ENCODE measurements around the gene STARD7. TPM values are rescaled to one million over a fixed set of nuclear protein-coding genes. Genes with fewer than 3 reads are reported as not detected.
"Not testable (repeated sequence)": the region's sequence is repeated elsewhere in the genome, so short reads cannot be mapped to it uniquely, and the experiment has no call there.

STARD7 gene
- total RNA-seq, 1 donor from 2014 or later: 238 TPM

DNA sequence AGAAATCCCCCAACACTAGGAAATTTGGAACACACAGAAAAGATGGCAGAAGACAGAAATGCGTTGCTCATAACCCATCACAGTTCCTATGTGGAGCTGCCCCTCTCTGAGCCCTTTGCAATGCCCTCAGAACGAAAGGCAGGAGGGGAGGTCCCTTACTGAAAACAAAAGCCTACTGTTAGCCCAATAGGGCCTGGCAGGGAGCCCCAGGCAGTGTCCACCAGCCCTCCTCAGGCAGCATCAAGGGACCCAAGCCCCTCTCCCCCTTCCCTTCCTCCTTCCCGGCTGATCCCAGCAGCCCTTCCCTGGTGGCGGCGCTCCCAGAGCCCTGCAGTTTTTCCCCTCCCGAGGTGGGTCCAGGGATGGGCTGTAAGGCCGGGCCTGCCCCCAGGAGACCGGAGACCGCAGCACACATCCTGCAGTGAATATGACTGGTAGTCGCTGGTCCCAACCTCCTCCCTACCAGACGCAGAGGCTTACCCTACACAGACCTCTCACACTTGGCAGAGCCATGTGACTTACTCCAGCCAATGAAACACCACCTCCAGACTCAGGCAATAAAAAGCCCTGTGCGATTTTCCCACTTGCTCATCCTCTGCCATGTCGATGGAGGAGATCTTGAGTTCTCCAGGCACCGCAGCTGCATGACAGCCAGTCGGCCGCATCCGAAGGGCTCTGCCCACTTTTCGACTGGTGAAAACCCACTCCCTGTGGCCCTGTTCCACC is 44.0 kb downstream of the STARD7 start:
- DNase-seq (ENCODE audit: low read depth in 2 of 2): no peak

DNA sequence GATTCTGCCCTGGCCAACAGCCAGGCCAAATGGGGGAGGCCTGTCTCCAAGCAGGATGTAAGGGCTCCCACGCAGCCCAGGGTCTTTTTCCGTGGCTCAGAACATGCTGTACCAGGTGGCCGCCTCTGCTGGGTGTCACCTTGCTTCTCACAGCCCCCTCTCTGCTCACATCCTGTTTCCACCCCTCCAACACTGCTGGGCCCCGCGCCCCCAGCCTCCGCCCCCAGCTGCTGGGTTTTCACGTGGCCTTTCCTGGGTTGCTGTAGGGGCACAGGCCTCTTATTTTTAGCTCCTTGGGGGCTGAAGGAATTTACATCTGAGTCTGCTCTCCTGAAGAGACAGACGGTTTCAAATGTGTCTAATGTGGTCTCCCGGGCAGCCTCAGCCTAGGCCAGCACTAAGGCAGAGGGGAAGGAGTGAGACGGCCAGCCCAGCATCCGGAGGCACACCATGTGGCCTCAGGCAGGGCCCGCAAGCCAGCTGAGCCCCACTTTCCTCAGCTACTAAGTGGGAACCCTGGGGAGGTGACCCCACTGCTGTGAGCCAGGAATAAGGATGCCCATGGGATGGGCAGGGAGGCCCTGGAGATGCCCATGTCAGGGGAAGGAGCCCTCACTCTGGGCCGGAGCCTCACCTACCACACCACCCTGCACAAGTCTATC is 44.7 kb downstream of the STARD7 start:
- DNase-seq (ENCODE audit: low read depth in 2 of 2): no peak

DNA sequence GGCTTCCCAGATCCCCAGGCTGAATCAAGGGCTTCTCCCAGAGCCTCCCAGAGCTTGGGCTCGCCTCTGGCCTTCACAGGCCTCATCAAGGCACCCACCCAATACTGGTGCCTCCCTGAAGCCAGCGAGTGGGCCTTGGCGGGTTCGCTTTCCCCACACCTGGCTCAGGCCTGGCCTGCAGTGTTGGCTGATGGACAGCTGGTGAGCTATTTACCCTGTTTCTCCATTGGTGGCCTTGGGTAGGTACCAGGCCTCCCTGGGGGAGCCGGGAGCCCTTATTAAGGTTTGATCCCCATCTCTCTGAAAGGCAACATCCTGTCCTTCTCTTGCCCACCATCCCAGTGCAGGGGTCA is 45.2 kb downstream of the STARD7 start:
- DNase-seq (ENCODE audit: low read depth in 2 of 2): no peak

DNA sequence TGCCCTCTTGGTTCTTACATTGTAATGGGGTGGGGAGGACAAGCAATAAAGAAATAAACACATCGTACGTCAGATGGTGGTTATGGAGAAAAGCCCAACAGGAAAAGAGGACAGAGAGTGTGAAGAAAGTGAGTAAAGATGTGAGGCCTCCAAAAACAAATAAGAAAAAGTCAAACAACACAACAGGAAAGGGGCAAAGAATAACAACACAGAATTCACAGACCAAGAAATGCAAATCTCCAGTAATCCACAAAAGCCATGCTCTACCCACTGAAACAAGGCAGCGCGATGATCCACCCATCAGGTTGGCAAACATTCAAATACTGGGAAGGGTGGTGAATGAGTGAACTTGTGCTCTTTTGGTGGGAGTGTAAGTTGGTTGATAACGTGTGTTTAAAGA is 46.7 kb downstream of the STARD7 start:
- no peak for DNase-seq (ENCODE audit: low read depth in 2 of 2)

DNA sequence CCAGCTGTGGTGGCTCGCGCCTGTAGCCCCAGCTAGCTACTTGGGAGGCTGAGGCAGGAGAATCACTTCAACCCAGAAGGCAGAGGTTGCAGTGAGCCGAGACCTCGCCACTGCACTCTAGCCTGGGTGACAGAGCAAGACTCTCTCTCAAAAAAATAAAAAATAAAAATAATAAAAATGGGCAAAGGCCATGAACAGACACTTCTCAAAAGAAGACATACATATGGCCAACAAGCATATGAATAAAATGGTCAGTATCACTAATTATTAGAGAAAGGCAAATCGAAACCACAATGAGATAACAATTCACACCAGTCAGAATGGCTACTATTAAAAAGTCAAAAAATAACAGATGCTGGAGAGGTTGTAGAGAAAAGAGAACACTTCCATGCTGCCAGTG is 48.3 kb downstream of the STARD7 start:
- not testable (repeated sequence) for DNase-seq (ENCODE audit: low read depth in 2 of 2)

DNA sequence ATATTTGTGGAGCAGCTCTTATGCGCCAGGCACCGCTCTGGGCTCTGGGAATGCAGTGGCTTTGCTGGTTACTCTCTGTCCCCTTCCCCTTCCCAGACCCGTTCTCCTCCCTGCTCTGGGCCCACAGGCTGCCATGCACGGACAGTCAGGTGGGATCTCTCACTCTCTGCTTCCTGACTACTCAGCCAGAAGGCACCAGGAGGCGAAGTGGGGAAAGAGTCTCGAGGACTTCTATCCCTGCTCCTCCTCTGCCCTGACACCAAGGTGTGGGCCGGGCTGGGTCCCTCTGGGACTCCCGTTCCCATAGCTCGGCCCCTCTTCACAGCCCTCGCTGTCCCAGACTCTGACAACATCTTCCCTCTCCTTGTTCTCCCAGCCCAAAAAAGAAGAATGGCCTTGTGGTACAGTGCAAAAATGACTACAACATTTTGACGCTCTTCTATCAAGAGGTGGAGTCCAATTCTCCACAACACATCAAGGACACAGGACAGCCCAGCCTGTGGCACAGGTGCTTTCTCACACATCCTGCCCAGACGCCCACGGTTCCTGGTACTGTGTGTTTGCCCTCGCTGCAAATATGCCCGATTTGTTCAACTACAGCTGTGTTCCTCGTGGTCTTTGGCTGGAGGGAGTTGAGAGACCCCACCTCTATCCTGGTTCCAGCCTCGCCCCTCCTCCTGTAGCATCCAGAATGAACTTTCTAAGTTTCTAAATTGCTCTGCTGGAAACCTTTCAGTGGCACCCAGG is 49.4 kb downstream of the STARD7 start:
- DNase-seq (ENCODE audit: low read depth in 2 of 2): no peak

- DNase-seq (ENCODE audit: low read depth in 2 of 2): no peak
Observed at GRCh38 chr2:96158554-96158940, 50.1 kb downstream of the STARD7 start.

DNA sequence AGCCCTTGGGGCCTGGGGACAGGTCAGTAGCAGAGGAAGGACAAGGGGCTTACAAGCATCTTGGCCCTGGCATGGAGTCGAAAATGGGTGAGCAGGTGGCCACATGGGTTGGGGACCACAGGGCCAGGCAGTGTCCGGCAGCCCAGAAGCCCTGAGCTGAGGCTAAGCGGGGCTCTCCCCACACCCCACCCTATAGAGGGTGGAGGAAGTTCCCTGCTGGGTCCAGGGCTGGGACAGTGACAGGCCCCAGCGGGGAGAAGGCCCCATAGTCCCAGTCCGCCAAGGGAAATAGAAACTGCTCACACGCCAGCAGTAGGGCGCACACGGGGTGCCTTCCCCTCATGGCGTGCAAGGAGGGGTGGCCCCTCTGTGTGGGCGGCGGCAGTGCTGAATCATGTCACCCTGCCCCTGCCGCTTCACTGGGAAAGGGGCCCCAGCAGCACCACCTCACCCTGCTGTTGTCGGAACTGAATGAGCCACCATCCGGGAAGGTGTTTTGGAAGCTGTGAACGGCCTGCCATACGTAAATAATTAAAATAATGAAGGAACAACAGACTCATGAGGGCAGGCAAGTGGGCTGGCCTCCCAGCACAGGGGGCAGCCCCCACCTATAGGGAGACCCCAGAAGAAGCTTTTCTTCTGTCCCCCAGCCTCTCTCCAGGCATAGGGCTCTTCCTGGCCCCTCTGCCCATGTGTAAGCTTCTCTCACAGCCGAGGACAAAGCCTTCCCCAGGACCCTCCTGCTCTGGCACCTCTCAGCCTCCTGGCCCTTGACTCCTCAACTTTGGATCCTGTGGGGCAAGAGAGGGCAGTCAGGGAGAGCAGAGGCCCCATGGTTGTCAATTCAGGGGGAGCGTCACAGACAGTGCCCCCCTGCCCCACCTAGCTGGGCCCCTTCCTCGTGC is 50.7 kb downstream of the STARD7 start:
- DNase-seq (ENCODE audit: low read depth in 2 of 2): no peak

DNA sequence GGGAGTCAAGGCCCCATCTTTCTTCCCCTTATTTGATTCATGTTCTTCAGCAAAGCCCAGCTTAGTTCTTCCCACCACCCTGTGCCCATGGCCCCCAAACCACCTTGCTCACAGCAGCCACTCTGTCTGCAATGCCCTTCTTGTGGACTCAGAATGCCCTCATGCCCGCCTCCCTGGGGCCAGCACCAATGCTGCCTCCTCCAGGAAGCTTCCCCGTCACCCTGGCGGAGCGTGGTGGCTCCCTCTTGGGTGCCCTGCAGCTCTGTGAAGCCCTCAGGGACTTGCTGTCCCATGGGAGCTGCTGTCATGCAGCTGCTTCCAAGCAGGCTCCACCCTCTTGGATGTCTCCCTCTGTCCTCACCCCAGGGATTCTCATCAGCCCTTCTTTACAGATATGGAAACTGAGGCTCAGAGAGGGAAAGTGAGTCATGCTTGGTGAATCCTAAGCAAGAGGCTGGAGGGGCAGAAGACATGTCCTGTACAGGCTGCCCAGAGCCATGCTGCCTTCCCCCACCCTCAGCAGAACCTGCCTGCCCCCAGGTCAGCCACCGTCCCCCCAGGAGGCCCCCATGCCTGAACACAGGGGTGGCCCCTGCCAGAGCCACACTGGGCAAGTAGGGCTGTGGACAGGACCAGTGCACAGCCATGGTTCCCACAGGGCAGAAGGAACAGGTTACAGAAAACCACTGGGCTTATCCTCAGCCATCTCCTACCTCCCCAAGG is 51.5 kb downstream of the STARD7 start:
- DNase-seq (ENCODE audit: low read depth in 2 of 2): no peak

- DNase-seq (ENCODE audit: low read depth in 2 of 2): no peak
Observed at GRCh38 chr2:96156011-96156820, 52.4 kb downstream of the STARD7 start.

- no peak for DNase-seq (ENCODE audit: low read depth in 2 of 2)
Observed at GRCh38 chr2:96154506-96155380, 53.9 kb downstream of the STARD7 start.

- no peak for DNase-seq (ENCODE audit: low read depth in 2 of 2)
Observed at GRCh38 chr2:96153991-96154431, 54.6 kb downstream of the STARD7 start.

- DNase-seq (ENCODE audit: low read depth in 2 of 2): no peak
Observed at GRCh38 chr2:96153291-96153713, 55.3 kb downstream of the STARD7 start.

DNA sequence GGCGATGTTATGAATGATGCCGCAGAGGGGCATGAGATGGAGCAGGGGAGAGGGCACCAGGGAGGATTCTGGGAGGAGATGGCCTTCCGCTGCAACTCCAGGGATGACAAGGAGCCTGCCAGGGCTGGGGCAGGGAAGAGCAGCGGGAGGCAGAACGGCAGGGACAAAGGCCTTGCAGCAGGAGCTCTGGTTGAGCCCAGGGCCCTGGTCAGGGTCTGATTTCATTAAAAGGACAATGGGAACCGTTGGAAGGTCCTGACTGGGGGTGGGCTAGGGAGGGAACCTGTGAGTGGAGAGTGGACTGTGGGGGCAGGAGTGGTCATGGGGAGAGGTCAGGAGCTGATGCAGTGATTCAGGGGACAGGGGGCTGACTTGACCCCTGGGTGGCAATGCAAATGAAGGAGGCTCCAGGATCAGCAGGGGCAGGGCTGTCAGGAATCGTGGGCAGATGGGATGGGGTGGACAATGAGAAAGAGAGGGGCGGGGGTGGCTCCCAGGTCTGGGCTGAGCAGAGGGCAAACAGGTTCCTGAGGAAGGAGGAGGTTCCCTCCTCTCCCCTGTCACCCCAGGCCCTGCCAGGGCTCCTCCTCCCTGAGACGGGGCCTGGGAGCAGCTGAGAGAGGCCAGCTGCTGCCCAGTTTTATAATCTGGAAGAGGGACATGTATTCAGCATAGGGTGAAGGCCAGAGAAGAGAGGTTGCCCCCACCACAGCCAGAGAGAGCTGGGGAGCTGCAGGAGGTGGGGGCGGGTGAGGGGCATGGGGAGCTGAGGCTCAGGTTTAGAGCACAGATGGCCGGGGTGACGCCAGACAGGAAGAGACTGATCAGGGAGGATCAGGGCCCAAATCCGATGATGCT is 56.1 kb downstream of the STARD7 start:
- no peak for DNase-seq (ENCODE audit: low read depth in 2 of 2)

DNA sequence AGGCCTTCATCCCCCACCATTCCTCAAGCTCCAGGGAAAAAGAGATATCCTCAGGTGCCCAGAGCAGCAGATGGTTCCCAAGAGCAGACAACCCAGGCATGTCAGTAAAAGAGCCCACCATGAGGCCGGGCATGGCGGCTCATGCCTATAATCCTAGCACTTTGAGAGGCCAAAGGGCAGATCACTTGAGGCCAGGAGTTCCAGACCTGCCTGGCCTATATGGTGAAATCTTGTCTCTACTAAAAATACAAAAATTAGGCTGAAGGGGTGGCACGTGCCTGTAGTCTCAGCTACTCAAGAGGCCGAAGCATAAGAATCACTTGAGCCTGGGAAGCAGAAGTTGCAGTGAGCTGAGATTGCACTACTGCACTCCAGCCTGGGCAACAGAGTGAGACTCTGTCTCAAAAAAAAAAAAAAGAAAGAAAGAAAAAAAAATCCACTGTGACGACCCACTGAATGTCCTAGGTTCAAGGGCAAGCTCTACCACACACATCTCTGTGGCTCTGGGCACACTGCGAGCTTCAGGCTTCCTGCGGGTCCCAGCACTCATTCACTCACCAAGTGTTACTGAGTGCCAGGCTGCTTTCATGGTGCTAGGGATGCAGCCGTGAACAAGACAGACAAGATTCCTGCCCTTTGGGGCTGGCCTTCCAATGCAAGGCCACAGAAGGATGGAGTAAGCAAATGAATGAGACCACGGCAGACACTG is 56.9 kb downstream of the STARD7 start:
- no peak for DNase-seq (ENCODE audit: low read depth in 2 of 2)

DNA sequence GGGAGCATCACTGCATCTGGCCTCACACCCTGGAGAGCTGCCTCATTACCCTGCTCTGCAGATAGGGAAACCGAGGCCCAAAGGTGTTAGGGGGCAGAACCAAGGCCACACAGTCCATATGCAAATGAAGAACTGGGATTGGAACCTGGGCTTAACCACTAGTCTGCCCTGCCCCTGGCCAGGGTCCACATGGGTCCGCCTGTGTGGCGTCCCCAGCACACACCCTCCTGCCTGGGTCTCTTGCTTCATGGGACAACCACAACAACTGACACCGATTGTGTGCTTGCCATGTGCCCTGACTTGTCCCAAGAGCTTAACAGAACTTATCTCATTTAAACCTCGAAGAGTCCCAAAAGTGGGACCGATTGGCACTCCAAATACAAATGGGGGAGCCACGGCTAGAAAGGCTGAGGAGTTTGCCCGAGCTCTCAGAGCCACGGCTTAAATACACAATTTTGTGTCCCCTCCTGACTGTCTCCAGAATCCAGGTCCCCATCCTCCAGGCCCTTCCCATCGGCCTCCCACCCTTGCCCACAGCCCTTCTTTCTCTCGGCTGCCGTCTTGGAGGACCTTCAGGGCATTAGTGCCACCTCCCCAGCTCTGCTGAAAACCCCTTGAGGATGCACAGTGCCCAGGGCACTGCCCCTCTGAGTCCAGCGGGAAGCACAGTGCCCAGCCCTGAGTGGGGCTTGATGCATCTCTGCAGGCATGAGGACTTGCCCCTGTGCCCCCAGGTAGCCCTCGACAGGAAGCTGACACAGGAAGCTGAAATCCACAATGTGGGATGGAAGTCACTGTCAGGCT is 57.6 kb downstream of the STARD7 start:
- no peak for DNase-seq (ENCODE audit: low read depth in 2 of 2)
